ENCODE results near the gene H2BK1. TPM values are rescaled to one million over a fixed set of nuclear protein-coding genes. Genes with fewer than 3 reads are reported as not detected.

H2BK1 gene
- polyA plus RNA-seq, 1 donor (not counting 4 experiments of a cell fraction or from before 2014, with no cell fraction given): not detected

- H3K4me2 ChIP-seq (ENCODE audit: control insufficient read depth, extremely low read depth, insufficient read depth, low read depth, low read length): no peak overlapping the region
- no peaks in the 10 kb centered on the region for H3K9me1 ChIP-seq (ENCODE audit: control insufficient read depth, extremely low read depth, insufficient read depth, low read length)
- H3K27me3 ChIP-seq (ENCODE audit: control insufficient read depth, extremely low read depth, insufficient read depth, low read length): peaks cover 55% of the 10 kb centered on the region
- H2AFZ ChIP-seq (ENCODE audit: control insufficient read depth, low read length): no peak overlapping the region
- no peak overlapping the region for H3K9ac ChIP-seq (ENCODE audit: control insufficient read depth, extremely low read depth, insufficient read depth, low read length)
- H3K4me1 ChIP-seq (ENCODE audit: control insufficient read depth, extremely low read depth, insufficient read depth, low read length): peaks cover under 1% of the 10 kb centered on the region
- no peaks in the 10 kb centered on the region for H3K36me3 ChIP-seq (ENCODE audit: control insufficient read depth in 2 of 2, extremely low read depth in 1 of 2, insufficient read depth in 2 of 2, low read length in 2 of 2)
- no peaks in the 10 kb centered on the region for H4K20me1 ChIP-seq (ENCODE audit: control insufficient read depth, extremely low read depth, insufficient read depth, low read length)
- FAIRE-seq (no peak), DNase-seq (ENCODE audit: low read depth, low spot score) (no peak)
- TF ChIP-seq CTCF (optimal IDR thresholded peaks at IDR 0.05 in 1 of 3, IDR thresholded peaks at IDR 0.05 in 1 of 3, conservative IDR thresholded peaks at IDR 0.05 in 1 of 3; ENCODE audit: extremely low read depth in 1 of 3, insufficient read depth in 2 of 3, low read length in 3 of 3): no peak
- no peaks in the 10 kb centered on the region for H3K9me3 ChIP-seq (ENCODE audit: control insufficient read depth, low read depth, low read length)
- H3K27ac ChIP-seq (ENCODE audit: control insufficient read depth, insufficient read depth, low read length): no peak overlapping the region
- H3K79me2 ChIP-seq (ENCODE audit: control insufficient read depth, insufficient read depth, low read length): no peaks in the 10 kb centered on the region
- dilution Hi-C loops (cut with MboI; ENCODE audit: extremely low pct_ligation_motif_present, low sequenced_read_pairs): no loop called here
- no peak overlapping the region for H3K4me3 ChIP-seq (ENCODE audit: control insufficient read depth in 2 of 3, extremely low read depth in 1 of 3, insufficient read depth in 2 of 3, low read depth in 1 of 3, low read length in 3 of 3)
These were observed 46.2 kb upstream of the H2BK1 start for GRCh38 chr7:151256410-151257045.

- H3K4me2 ChIP-seq (ENCODE audit: control insufficient read depth, extremely low read depth, insufficient read depth, low read depth, low read length): no peak overlapping the region
- H3K36me3 ChIP-seq (ENCODE audit: control insufficient read depth in 2 of 2, extremely low read depth in 1 of 2, insufficient read depth in 2 of 2, low read length in 2 of 2): no peaks in the 10 kb centered on the region
- no peaks in the 10 kb centered on the region for H4K20me1 ChIP-seq (ENCODE audit: control insufficient read depth, extremely low read depth, insufficient read depth, low read length)
- H3K4me1 ChIP-seq (ENCODE audit: control insufficient read depth, extremely low read depth, insufficient read depth, low read length): peaks cover 6% of the 10 kb centered on the region
- no peak overlapping the region for H3K9ac ChIP-seq (ENCODE audit: control insufficient read depth, extremely low read depth, insufficient read depth, low read length)
- no peak overlapping the region for H2AFZ ChIP-seq (ENCODE audit: control insufficient read depth, low read length)
- no peaks in the 10 kb centered on the region for H3K9me3 ChIP-seq (ENCODE audit: control insufficient read depth, low read depth, low read length)
- H3K27me3 ChIP-seq (ENCODE audit: control insufficient read depth, extremely low read depth, insufficient read depth, low read length): peaks cover 43% of the 10 kb centered on the region
- H3K27ac ChIP-seq (ENCODE audit: control insufficient read depth, insufficient read depth, low read length): no peak overlapping the region
- no peak overlapping the region for H3K4me3 ChIP-seq (ENCODE audit: control insufficient read depth in 2 of 3, extremely low read depth in 1 of 3, insufficient read depth in 2 of 3, low read depth in 1 of 3, low read length in 3 of 3)
- no peak for TF ChIP-seq EZH2 (IDR thresholded peaks at IDR 0.05; ENCODE audit: low read length)
- TF ChIP-seq CTCF (optimal IDR thresholded peaks at IDR 0.05 in 1 of 3, IDR thresholded peaks at IDR 0.05 in 1 of 3, conservative IDR thresholded peaks at IDR 0.05 in 1 of 3; ENCODE audit: extremely low read depth in 1 of 3, insufficient read depth in 2 of 3, low read length in 3 of 3): no peak
- FAIRE-seq (no peak), DNase-seq (ENCODE audit: low read depth, low spot score) (no peak)
- H3K9me1 ChIP-seq (ENCODE audit: control insufficient read depth, extremely low read depth, insufficient read depth, low read length): no peaks in the 10 kb centered on the region
- dilution Hi-C loops (cut with MboI; ENCODE audit: extremely low pct_ligation_motif_present, low sequenced_read_pairs): no loop called here
- no peaks in the 10 kb centered on the region for H3K79me2 ChIP-seq (ENCODE audit: control insufficient read depth, insufficient read depth, low read length)
These were observed 45.1 kb upstream of the H2BK1 start for GRCh38 chr7:151255390-151255789.
